Retinal pigment epithelial cell (primary cell): ENCODE measurements around the gene DEPDC1.

Source experiments
- DNase-seq: peaks from one replicate; pipeline ENCODE4 v3.0.0-alpha.2; 2010; ENCODE audit warnings: low read depth
- H3K4me3 ChIP-seq: 2 replicates; pipeline ENCODE4 v1.5.1; 2011; ENCODE audit warnings: mild to moderate bottlenecking, low read length, control low read depth, moderate library complexity
- TF ChIP-seq, protein P1 (sequence below): conservative IDR thresholded peaks from 2 replicates; pipeline ENCODE4 v1.5.1; 2011; ENCODE audit warnings: low read depth, low read length, control low read depth, inconsistent platforms

The DEPDC1 gene

DNA sequence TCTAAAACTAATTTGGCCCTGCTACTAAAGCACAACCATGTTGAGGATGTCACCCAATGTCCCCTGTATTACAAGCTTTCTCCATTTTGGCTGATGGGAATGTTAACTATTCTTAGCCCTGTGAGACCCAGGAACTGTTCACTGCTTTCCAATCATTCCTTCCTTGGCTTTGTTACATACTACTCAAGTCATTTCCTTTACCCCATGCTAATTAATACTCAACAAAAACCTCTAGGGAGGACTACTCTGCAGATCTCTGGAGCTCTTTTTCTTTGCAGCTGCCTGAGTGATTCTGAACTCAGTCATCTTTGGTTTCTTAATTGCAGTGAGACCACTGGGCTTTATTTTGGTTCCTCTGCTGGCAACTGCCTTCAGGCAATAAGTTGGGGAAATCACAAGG is 23.8 kb downstream of the DEPDC1 start:
- no peak for DNase-seq
- no peak overlapping the region for H3K4me3 ChIP-seq
- TF ChIP-seq, protein P1, sequence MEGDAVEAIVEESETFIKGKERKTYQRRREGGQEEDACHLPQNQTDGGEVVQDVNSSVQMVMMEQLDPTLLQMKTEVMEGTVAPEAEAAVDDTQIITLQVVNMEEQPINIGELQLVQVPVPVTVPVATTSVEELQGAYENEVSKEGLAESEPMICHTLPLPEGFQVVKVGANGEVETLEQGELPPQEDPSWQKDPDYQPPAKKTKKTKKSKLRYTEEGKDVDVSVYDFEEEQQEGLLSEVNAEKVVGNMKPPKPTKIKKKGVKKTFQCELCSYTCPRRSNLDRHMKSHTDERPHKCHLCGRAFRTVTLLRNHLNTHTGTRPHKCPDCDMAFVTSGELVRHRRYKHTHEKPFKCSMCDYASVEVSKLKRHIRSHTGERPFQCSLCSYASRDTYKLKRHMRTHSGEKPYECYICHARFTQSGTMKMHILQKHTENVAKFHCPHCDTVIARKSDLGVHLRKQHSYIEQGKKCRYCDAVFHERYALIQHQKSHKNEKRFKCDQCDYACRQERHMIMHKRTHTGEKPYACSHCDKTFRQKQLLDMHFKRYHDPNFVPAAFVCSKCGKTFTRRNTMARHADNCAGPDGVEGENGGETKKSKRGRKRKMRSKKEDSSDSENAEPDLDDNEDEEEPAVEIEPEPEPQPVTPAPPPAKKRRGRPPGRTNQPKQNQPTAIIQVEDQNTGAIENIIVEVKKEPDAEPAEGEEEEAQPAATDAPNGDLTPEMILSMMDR: no peak

- TF ChIP-seq, protein P1: peak; percentile 80
- DNase-seq: no peak
- no peak overlapping the region for H3K4me3 ChIP-seq
These were observed 26.4 kb downstream of the DEPDC1 start for GRCh38 chr1:68470388-68470970.

DNA sequence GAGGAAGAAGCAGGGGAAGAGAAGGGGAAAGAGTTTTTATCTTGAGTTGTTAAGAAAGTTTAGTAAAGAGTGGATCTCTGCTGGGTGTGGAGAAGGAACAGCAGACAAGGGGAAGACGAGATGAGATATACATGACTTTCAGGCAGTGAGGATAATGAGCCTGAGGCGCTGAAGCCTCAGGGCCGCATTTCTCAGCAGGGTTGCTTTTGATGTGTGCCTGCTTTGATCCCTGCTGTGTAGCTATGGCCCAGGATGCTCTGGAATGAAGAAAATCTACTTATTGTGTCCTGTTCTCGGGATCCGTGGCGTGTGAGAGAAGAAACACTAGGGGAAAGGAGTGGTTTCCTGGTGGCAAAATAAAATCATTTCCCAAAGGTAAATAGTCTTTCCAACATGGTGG is 32.0 kb downstream of the DEPDC1 start:
- TF ChIP-seq, protein P1: no peak
- DNase-seq: no peak
- no peak overlapping the region for H3K4me3 ChIP-seq

DNA sequence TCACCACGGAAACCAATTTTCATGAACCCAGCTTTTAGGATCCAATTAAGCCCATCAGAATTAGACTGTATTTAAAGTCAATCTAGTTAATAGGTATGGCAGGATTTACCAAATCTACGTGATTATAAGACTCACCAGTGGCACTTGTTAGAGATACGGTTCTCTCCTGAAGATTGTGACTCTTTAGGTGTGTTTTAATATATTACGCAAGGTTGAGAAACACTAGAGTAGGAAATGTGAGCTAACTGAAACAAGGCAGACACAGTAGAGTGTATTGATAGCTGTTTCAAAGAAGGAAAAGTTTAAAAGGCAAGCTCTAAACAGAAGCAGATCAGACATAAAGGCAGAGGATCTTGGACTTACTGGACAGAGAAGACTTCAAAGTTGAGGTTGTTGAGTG is 35.9 kb downstream of the DEPDC1 start:
- H3K4me3 ChIP-seq: no peak overlapping the region
- TF ChIP-seq, protein P1: no peak
- no peak for DNase-seq

DNA sequence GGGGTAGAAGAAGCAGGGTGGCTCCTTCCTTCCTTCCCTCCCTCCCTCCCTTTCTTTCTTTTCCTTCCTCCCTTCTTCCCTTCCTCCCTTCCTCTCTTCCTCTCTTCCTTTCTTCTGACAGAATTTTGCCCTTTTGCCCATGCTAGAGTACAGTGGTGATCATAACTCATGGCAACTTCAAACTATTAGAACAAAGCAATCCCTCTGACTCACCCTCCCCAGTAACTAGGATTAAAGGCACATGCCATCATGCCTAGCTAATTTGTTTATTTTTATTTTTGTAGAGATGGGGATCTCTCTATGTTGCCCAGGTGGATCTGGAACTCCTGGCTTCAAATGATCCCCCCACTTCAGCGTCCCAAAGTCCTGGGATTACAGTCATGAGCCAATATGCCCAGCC is 37.1 kb downstream of the DEPDC1 start:
- no peak overlapping the region for H3K4me3 ChIP-seq
- TF ChIP-seq, protein P1: no peak
- peak; percentile 81 for DNase-seq

- H3K4me3 ChIP-seq: no peak overlapping the region
- TF ChIP-seq, protein P1: no peak
- peak; percentile 97 for DNase-seq
These were observed 37.8 kb downstream of the DEPDC1 start for GRCh38 chr1:68459091-68459490.

GRCh38 chr1:68456202-68456601 is 40.7 kb downstream of the DEPDC1 start:
- H3K4me3 ChIP-seq: no peak overlapping the region
- TF ChIP-seq, protein P1: no peak
- DNase-seq: peak; percentile 91
